GM12892 (cell line): ENCODE data around the gene MRPL10.
A peak's percentile ranks its signal among the peaks of the same experiment; 100 is the strongest.

Experiments used
- DNase-seq: peaks from one replicate; pipeline ENCODE4 v3.0.0; 2011; ENCODE audit not compliant: insufficient read length
- FAIRE-seq: peaks from 2 replicates; lab custom pipeline; 2011; peaks lifted over from hg19 to GRCh38; lab: Jason Lieb, UNC
- POLR2A ChIP-seq: IDR thresholded peaks from 2 replicates; pipeline ENCODE4 v1.6.1; 2011; ENCODE audit warnings: low read depth, low read length, control low read depth
- POLR2AphosphoS5 ChIP-seq: IDR thresholded peaks from 2 replicates; pipeline ENCODE4 v1.6.1; 2011; ENCODE audit warnings: low read depth, low read length, control low read depth
- TAF1 ChIP-seq: IDR thresholded peaks from 2 replicates; pipeline ENCODE4 v1.6.1; 2011; ENCODE audit warnings: low read depth, mild to moderate bottlenecking, control low read depth, low read length, borderline replicate concordance

The MRPL10 gene

DNA sequence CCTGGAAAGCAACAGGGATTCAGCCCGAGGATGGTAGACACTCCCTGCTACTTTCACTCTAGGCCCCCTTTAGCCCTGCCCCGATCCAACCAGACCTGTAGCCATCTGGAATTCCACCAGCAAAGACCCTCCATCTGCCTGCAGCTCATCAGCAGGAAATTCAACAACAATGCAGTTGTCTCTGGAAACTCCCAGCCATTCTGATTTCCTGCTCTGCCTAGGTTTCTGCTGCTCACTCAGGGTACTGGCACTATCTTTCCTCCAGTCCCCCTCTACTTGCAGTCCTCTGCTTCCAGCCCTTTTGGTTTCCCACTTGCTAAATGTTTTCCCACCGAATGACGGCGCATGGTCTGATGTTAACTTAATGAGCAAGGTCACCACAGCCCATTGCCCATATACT lies 22.3 kb upstream of the MRPL10 start:
- TF ChIP-seq POLR2A (no peak), POLR2AphosphoS5 (no peak), TAF1 (no peak)
- no peak for DNase-seq
- FAIRE-seq: no peak

DNA sequence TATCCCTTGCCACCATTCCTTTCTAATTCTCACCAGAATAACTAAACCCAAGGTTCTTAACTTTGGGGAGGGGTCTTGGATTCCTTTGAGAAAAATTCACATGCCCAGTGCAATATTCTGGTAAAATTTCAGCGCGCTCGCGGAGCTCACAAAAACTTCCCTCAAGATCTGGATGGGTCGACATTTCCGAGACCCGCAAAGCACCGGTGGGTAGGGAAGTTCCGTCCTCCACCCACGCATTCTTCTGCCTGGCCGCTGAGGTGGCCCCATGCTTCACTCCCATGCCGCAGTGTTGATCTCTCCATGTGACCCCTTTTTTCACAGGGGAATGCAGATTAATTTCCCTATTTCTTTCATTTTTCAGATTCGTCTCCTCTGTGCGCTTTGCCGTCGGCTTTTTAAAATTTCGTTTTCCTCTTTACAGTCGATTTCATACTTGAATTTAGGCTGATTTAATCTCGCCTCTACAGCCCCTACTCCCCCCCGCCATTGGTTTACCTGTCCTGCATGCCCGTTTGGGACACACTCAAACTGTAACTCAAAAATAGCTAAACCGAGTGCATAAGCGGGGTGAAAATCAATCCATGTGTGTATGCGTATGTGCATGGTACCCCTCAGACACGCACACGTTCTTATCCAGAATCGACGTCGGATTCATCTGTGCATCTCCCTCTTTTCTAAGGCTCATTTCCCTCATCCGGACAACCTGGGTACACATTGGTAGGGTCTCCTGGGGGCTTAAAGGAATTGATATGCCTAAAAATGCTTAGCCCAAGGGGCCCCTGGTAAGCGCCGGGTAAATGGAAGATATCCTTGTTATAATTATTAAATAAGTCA lies 21.0 kb upstream of the MRPL10 start:
- no peak for DNase-seq
- TF ChIP-seq POLR2A (no peak), POLR2AphosphoS5 (no peak), TAF1 (no peak)
- FAIRE-seq: no peak

- FAIRE-seq (no peak), DNase-seq (no peak)
- no peak for TF ChIP-seq TAF1
- TF ChIP-seq POLR2AphosphoS5: no peak
- TF ChIP-seq POLR2A: no peak
Measured at GRCh38 chr17:47851764-47852112, 20.4 kb upstream of the MRPL10 start.

- DNase-seq (no peak), FAIRE-seq (peak; percentile 66)
- TF ChIP-seq POLR2AphosphoS5 (no peak), TAF1 (no peak)
Measured at GRCh38 chr17:47850692-47851573, 19.6 kb upstream of the MRPL10 start, which contains the start of gene SP6. Gene SP6 (minus strand): TSS chr17:47851163. CDS start chr17:47848429, 2,734 bp downstream.

- TF ChIP-seq POLR2AphosphoS5 (no peak), TAF1 (no peak), POLR2A (no peak)
- FAIRE-seq (no peak), DNase-seq (no peak)
Measured at GRCh38 chr17:47850373-47850691, 19.0 kb upstream of the MRPL10 start.

GRCh38 chr17:47848198-47848513 lies 16.8 kb upstream of the MRPL10 start:
- TF ChIP-seq TAF1 (no peak), POLR2AphosphoS5 (no peak), POLR2A (no peak)
- FAIRE-seq (no peak), DNase-seq (no peak)

DNA sequence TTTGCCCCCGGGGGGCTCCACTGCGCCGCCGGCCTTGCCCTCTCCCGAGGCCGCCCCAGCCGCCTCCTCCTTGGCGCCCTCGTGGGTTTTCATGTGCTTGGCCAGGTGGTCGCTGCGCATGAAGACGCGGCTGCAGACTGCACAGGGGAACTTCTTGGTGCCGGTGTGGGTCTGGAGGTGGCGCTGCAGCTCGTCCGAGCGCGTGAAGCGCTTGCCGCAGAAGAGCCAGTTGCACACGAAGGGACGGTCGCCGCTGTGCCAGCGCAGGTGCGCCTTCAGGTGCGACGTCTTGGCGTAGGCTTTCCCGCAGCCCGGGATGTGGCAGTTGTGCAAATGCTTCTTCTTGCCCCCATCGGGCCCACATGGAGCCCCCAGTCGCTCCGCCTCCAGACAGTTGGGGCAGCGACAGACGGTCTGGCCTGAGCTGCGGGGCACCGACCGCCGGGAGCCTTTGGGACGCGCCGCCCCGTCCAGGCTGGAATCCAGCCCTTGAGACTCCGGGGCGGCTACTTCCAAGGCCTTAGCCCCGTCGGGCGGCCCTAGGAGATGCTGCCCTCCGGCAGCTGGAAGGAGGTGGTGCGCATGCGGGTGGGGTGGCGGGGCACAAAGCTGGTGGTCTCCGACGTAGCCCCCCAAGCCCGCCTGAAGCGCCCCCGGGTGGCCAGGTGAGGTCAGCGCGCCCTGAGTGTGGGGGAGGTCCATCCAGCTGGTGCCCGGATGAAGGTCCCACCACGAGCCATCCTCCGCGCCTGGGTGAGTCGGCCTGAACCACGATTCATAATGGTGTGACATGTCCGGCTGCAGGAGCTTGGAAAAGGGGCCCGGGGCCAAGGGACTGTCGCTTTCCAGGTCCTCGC lies 16.2 kb upstream of the MRPL10 start:
- DNase-seq (no peak), FAIRE-seq (no peak)
- TF ChIP-seq POLR2AphosphoS5: no peak
- no peak for TF ChIP-seq POLR2A
- TF ChIP-seq TAF1: no peak

DNA sequence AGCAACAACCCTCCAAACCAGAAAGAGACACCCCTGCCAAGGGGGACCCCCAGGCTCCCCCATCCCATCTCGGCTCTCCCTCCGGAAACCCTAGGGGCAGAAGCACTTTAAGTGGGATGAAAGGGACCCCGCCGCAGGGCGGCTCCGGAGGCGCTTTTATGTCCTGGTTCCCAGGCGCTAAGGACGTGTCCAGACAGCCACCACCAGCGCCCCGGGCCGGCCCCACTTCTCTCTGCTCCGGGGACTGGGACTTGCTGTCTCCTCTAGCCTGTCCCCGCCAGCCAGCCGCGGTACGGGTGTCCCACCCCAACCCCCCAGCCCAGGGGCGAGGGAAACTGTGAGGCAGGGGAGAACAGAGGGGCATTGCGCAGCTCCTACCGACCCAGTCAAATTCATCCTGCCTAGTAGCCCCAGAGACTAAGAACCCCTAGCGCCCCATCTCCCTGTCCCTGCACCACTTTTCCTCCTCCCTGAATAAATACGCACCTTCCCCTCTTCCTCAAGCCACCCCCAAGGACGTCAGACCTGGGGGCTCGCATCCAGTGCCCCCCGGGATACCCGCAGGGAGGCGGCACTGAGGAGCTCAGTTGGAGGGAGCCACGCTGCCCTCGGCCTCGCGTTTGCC lies 15.5 kb upstream of the MRPL10 start:
- FAIRE-seq: no peak
- no peak for DNase-seq
- no peak for TF ChIP-seq TAF1
- TF ChIP-seq POLR2A: no peak
- no peak for TF ChIP-seq POLR2AphosphoS5

DNA sequence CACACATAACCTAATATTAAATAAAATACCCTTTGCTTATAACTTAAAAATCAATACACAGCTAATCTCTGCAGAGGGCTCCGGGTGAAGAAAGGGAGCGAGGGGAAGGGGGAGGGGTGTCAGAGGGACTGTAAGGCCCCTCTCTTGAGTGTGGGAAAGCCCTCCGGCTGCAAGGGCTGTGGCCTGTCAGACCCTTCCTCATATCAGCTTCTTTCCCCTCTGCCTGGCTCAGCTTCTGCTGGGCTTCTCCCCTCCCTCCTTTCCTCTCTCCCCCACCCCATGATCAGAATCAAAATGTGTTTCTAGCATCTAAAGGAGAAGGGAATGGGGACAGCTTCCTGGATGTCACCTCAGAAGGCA lies 14.4 kb upstream of the MRPL10 start:
- DNase-seq: no peak
- TF ChIP-seq TAF1: no peak
- TF ChIP-seq POLR2A: no peak
- no peak for TF ChIP-seq POLR2AphosphoS5
- FAIRE-seq: no peak

- DNase-seq: no peak
- TF ChIP-seq TAF1 (no peak), POLR2AphosphoS5 (no peak), POLR2A (no peak)
- no peak for FAIRE-seq
Measured at GRCh38 chr17:47844814-47845715, 13.7 kb upstream of the MRPL10 start.

- no peak for FAIRE-seq
- TF ChIP-seq POLR2AphosphoS5 (no peak), POLR2A (no peak), TAF1 (no peak)
Measured at GRCh38 chr17:47844227-47844626, 12.9 kb upstream of the MRPL10 start.

More at GRCh38 chr17:47844227-47844626, 12.9 kb upstream of the MRPL10 start:
- DNase-seq: no peak
